ENCODE measurements around the gene DGCR2.
"Not testable (repeated sequence)": the region's sequence is repeated elsewhere in the genome, so short reads cannot be mapped to it uniquely, and the experiment has no call there.

Gene DGCR2

GRCh38 chr22:19019029-19019678 is 103.1 kb downstream of the DGCR2 start:
- DNase-seq (ENCODE audit: low spot score in 2 of 2) (peak in 1 of 2 donors; percentile 6), ATAC-seq (ENCODE audit: low read depth) (no peak)
- H3K4me1 Mint-ChIP-seq = no peaks in the 10 kb centered on the region
- no peak overlapping the region for H3K27ac Mint-ChIP-seq
- no peak overlapping the region for H3K4me3 Mint-ChIP-seq
- H3K27me3 Mint-ChIP-seq = peaks cover 8% of the 10 kb centered on the region
- no peaks in the 10 kb centered on the region for H3K9me3 Mint-ChIP-seq
- H3K36me3 Mint-ChIP-seq = no peaks in the 10 kb centered on the region

- H3K27ac Mint-ChIP-seq = no peak overlapping the region
- no peaks in the 10 kb centered on the region for H3K36me3 Mint-ChIP-seq
- H3K9me3 Mint-ChIP-seq = no peaks in the 10 kb centered on the region
- H3K4me1 Mint-ChIP-seq = no peaks in the 10 kb centered on the region
- H3K27me3 Mint-ChIP-seq = peaks cover 5% of the 10 kb centered on the region
- ATAC-seq (ENCODE audit: low read depth) (no peak), DNase-seq (ENCODE audit: low spot score in 2 of 2) (peak in 1 of 2 donors; percentile 6)
- H3K4me3 Mint-ChIP-seq = no peak overlapping the region
Measured at GRCh38 chr22:19018256-19018655, 104.0 kb downstream of the DGCR2 start.

- no peaks in the 10 kb centered on the region for H3K4me1 Mint-ChIP-seq
- ATAC-seq (ENCODE audit: low read depth) = no peak
Measured at GRCh38 chr22:19016081-19016766, 106.0 kb downstream of the DGCR2 start.

GRCh38 chr22:19014886-19015285 is 107.3 kb downstream of the DGCR2 start:
- no peaks in the 10 kb centered on the region for H3K4me1 Mint-ChIP-seq
- peaks cover 8% of the 10 kb centered on the region for H3K27me3 Mint-ChIP-seq
- no peak for ATAC-seq (ENCODE audit: low read depth)
- no peaks in the 10 kb centered on the region for H3K9me3 Mint-ChIP-seq
- no peak for DNase-seq (ENCODE audit: low spot score in 2 of 2)
- no peaks in the 10 kb centered on the region for H3K36me3 Mint-ChIP-seq
- no peak overlapping the region for H3K27ac Mint-ChIP-seq
- no peak overlapping the region for H3K4me3 Mint-ChIP-seq

More at GRCh38 chr22:19016081-19016766, 106.0 kb downstream of the DGCR2 start:
- no peak overlapping the region for H3K27ac Mint-ChIP-seq
- DNase-seq (ENCODE audit: low spot score in 2 of 2) = no peak
- no peaks in the 10 kb centered on the region for H3K36me3 Mint-ChIP-seq
- peaks cover 5% of the 10 kb centered on the region for H3K27me3 Mint-ChIP-seq
- no peak overlapping the region for H3K4me3 Mint-ChIP-seq
- no peaks in the 10 kb centered on the region for H3K9me3 Mint-ChIP-seq

- not testable (repeated sequence) for DNase-seq (ENCODE audit: low spot score in 2 of 2); H3K9me3 Mint-ChIP-seq; H3K4me3 Mint-ChIP-seq; H3K27ac Mint-ChIP-seq; ATAC-seq (ENCODE audit: low read depth); H3K4me1 Mint-ChIP-seq; H3K36me3 Mint-ChIP-seq; H3K27me3 Mint-ChIP-seq
Measured at GRCh38 chr22:19013881-19014598, 108.2 kb downstream of the DGCR2 start.

GRCh38 chr22:19013411-19013810 is 108.8 kb downstream of the DGCR2 start:
- DNase-seq (ENCODE audit: low spot score in 2 of 2); H3K36me3 Mint-ChIP-seq; H3K4me3 Mint-ChIP-seq; H3K9me3 Mint-ChIP-seq; H3K27ac Mint-ChIP-seq; H3K27me3 Mint-ChIP-seq; H3K4me1 Mint-ChIP-seq; ATAC-seq (ENCODE audit: low read depth): not testable (repeated sequence)

- ATAC-seq (ENCODE audit: low read depth) = no peak
- Mint-ChIP-seq H3K27me3 (peaks cover 2% of the 10 kb centered on the region), H3K27ac (no peak overlapping the region), H3K4me1 (no peaks in the 10 kb centered on the region), H3K36me3 (no peaks in the 10 kb centered on the region), H3K9me3 (no peaks in the 10 kb centered on the region), H3K4me3 (no peak overlapping the region)
- DNase-seq (ENCODE audit: low spot score in 2 of 2) = no peak
Measured at GRCh38 chr22:19012308-19012986, 109.8 kb downstream of the DGCR2 start.

- H3K27ac Mint-ChIP-seq; H3K9me3 Mint-ChIP-seq; ATAC-seq (ENCODE audit: low read depth); H3K4me3 Mint-ChIP-seq; H3K4me1 Mint-ChIP-seq; H3K27me3 Mint-ChIP-seq; DNase-seq (ENCODE audit: low spot score in 2 of 2); H3K36me3 Mint-ChIP-seq: not testable (repeated sequence)
Measured at GRCh38 chr22:19011611-19012010, 110.6 kb downstream of the DGCR2 start.

- DNase-seq (ENCODE audit: low spot score in 2 of 2) = no peak
- Mint-ChIP-seq H3K4me3 (no peak overlapping the region), H3K4me1 (no peaks in the 10 kb centered on the region), H3K27ac (no peak overlapping the region), H3K36me3 (no peaks in the 10 kb centered on the region), H3K9me3 (no peaks in the 10 kb centered on the region), H3K27me3 (peaks cover 2% of the 10 kb centered on the region)
- ATAC-seq (ENCODE audit: low read depth) = no peak
Measured at GRCh38 chr22:19011075-19011474, 111.1 kb downstream of the DGCR2 start.

- no peaks in the 10 kb centered on the region for H3K4me1 Mint-ChIP-seq
- DNase-seq (ENCODE audit: low spot score in 2 of 2) = no peak
- H3K27ac Mint-ChIP-seq = no peak overlapping the region
- H3K27me3 Mint-ChIP-seq = peaks cover 13% of the 10 kb centered on the region
- H3K9me3 Mint-ChIP-seq = peaks cover 5% of the 10 kb centered on the region
- ATAC-seq (ENCODE audit: low read depth) = no peak
- peaks cover 2% of the 10 kb centered on the region for H3K36me3 Mint-ChIP-seq
- H3K4me3 Mint-ChIP-seq = no peak overlapping the region
Measured at GRCh38 chr22:19005905-19006304, 116.3 kb downstream of the DGCR2 start.

GRCh38 chr22:19004471-19004870 is 117.7 kb downstream of the DGCR2 start:
- peaks cover 5% of the 10 kb centered on the region for H3K9me3 Mint-ChIP-seq

GRCh38 chr22:19003508-19003907 is 118.7 kb downstream of the DGCR2 start:
- Mint-ChIP-seq H3K9me3 (peaks cover 5% of the 10 kb centered on the region), H3K4me3 (no peak overlapping the region), H3K36me3 (peaks cover 2% of the 10 kb centered on the region), H3K4me1 (no peaks in the 10 kb centered on the region), H3K27me3 (peaks cover 11% of the 10 kb centered on the region), H3K27ac (no peak overlapping the region)
- ATAC-seq (ENCODE audit: low read depth) (no peak), DNase-seq (ENCODE audit: low spot score in 2 of 2) (no peak)

More at GRCh38 chr22:19004471-19004870, 117.7 kb downstream of the DGCR2 start:
- Mint-ChIP-seq H3K36me3 (peaks cover 2% of the 10 kb centered on the region), H3K27ac (no peak overlapping the region), H3K4me3 (no peak overlapping the region), H3K4me1 (no peaks in the 10 kb centered on the region), H3K27me3 (peaks cover 11% of the 10 kb centered on the region)
- ATAC-seq (ENCODE audit: low read depth) (no peak), DNase-seq (ENCODE audit: low spot score in 2 of 2) (no peak)

GRCh38 chr22:19002684-19003038 is 119.6 kb downstream of the DGCR2 start:
- ATAC-seq (ENCODE audit: low read depth) (no peak), DNase-seq (ENCODE audit: low spot score in 2 of 2) (no peak)
- Mint-ChIP-seq H3K4me1 (no peaks in the 10 kb centered on the region), H3K4me3 (no peak overlapping the region), H3K27ac (no peak overlapping the region), H3K27me3 (peaks cover 11% of the 10 kb centered on the region), H3K9me3 (peaks cover 5% of the 10 kb centered on the region), H3K36me3 (peaks cover 2% of the 10 kb centered on the region)

GRCh38 chr22:19001204-19001603 is 121.0 kb downstream of the DGCR2 start:
- ATAC-seq (ENCODE audit: low read depth) (no peak), DNase-seq (ENCODE audit: low spot score in 2 of 2) (no peak)
- peaks cover 2% of the 10 kb centered on the region for H3K36me3 Mint-ChIP-seq
- H3K9me3 Mint-ChIP-seq = peaks cover 5% of the 10 kb centered on the region
- H3K27me3 Mint-ChIP-seq = peaks cover 19% of the 10 kb centered on the region
- H3K27ac Mint-ChIP-seq = no peak overlapping the region
- no peaks in the 10 kb centered on the region for H3K4me1 Mint-ChIP-seq
- no peak overlapping the region for H3K4me3 Mint-ChIP-seq
